IMR-90 (cell line): ENCODE data around the gene RAX2. TPM values are rescaled to one million over a fixed set of nuclear protein-coding genes. Genes with fewer than 3 reads are reported as not detected.

Experiments
- ATAC-seq: fragments of 200-7000 bp; cut with Tn5 transposase; 2 replicates; pipeline ENCODE4 v1.9.1; 2020; ENCODE audit warnings: low read depth, mild to moderate bottlenecking, moderate library complexity
- BruUV-seq: library from RNA; stranded (reverse); fragments of 400-500 nt; replicated peaks from 2 replicates; lab custom pipeline; 2021; lab: Mats Ljungman, UMichigan
- CTCF ChIA-PET: fragments of 300-600 bp; formaldehyde crosslinking; extraction: SDS; loops from one replicate; lab custom pipeline; 2021; ENCODE audit warnings: antibody characterized with exemption; lab: Yijun Ruan, JAX
- POLR2A ChIA-PET: fragments of 300-600 bp; sonication (Branson Sonifier 250); formaldehyde crosslinking; loops from one replicate; lab custom pipeline; 2022; ENCODE audit warnings: antibody characterized with exemption; ENCODE audit not compliant: unreplicated experiment; lab: Charles Lee
- DNase-seq: peaks from one replicate; pipeline ENCODE4 v3.0.0; 2013
- H2AFZ ChIP-seq: replicated peaks from 2 replicates; pipeline ENCODE3; 2013; ENCODE audit warnings: low read length, mild to moderate bottlenecking; ENCODE audit not compliant: poor library complexity
- H2AK5ac ChIP-seq: 2 replicates; pipeline ENCODE4 v1.6.1; 2013; ENCODE audit warnings: low read depth, low read length, inconsistent platforms
- H2AK9ac ChIP-seq: replicated peaks from 2 replicates; pipeline ENCODE3; 2013; ENCODE audit warnings: mild to moderate bottlenecking, low read depth, low read length, moderate library complexity; ENCODE audit not compliant: poor library complexity
- H2BK120ac ChIP-seq: 2 replicates; pipeline ENCODE4 v1.6.1; 2013; ENCODE audit warnings: low read depth, low read length, inconsistent platforms
- H2BK15ac ChIP-seq: 3 replicates; pipeline ENCODE4 v1.6.1; 2013; ENCODE audit warnings: low read depth, low read length, inconsistent platforms
- H2BK20ac ChIP-seq: 2 replicates; pipeline ENCODE4 v1.6.1; 2013; ENCODE audit warnings: low read depth, mild to moderate bottlenecking, inconsistent platforms, low read length, moderate library complexity
- H2BK5ac ChIP-seq: 2 replicates; pipeline ENCODE4 v1.6.1; 2013; ENCODE audit warnings: mild to moderate bottlenecking, low read depth, low read length, inconsistent platforms; ENCODE audit not compliant: poor library complexity, severe bottlenecking
- H3K14ac ChIP-seq: replicated peaks from 2 replicates; pipeline ENCODE4 v1.6.1; 2013; ENCODE audit warnings: low read depth, low read length, inconsistent platforms
- H3K18ac ChIP-seq: 2 replicates; pipeline ENCODE4 v1.6.1; 2013; ENCODE audit warnings: low read depth, low read length, control low read depth
- H3K23ac ChIP-seq: 2 replicates; pipeline ENCODE4 v1.6.1; 2013; ENCODE audit warnings: low read depth, low read length, inconsistent platforms
- H3K27ac ChIP-seq: 2 replicates; pipeline ENCODE4 v1.5.1; 2013; ENCODE audit warnings: mild to moderate bottlenecking, control low read depth, low read length; ENCODE audit not compliant: insufficient read depth
- H3K27me3 ChIP-seq: 2 replicates; pipeline ENCODE4 v1.6.1; 2013; ENCODE audit warnings: low read length; ENCODE audit not compliant: control insufficient read depth, insufficient read depth
- H3K36me3 ChIP-seq: 2 replicates; pipeline ENCODE4 v1.6.1; 2013; ENCODE audit warnings: low read length, mixed read lengths; ENCODE audit not compliant: control insufficient read depth, insufficient read depth
- H3K4ac ChIP-seq: 2 replicates; pipeline ENCODE4 v1.6.1; 2013; ENCODE audit warnings: low read depth, low read length, inconsistent platforms
- H3K4me1 ChIP-seq: 2 replicates; pipeline ENCODE4 v1.6.1; 2013; ENCODE audit warnings: low read length, mixed read lengths; ENCODE audit not compliant: control insufficient read depth, insufficient read depth
- H3K4me2 ChIP-seq: 2 replicates; pipeline ENCODE4 v1.6.1; 2013; ENCODE audit warnings: low read depth, mild to moderate bottlenecking, control low read depth, low read length, moderate library complexity
- H3K4me3 ChIP-seq: 2 replicates; pipeline ENCODE4 v1.5.1; 2013; ENCODE audit warnings: low read depth, mild to moderate bottlenecking, control low read depth, low read length, moderate library complexity; ENCODE audit not compliant: insufficient read depth
- H3K56ac ChIP-seq: 2 replicates; pipeline ENCODE4 v1.6.1; 2013; ENCODE audit warnings: low read length, inconsistent platforms; ENCODE audit not compliant: insufficient read depth; ENCODE audit errors: extremely low read depth
- H3K79me1 ChIP-seq, 2 experiments: 2 replicates each; pipeline ENCODE4 v1.6.1; 2013; ENCODE audit warnings: low read length in 2 of 2, inconsistent platforms in 1 of 2, low read depth in 1 of 2
- H3K9ac ChIP-seq: 2 replicates; pipeline ENCODE4 v1.6.1; 2013; ENCODE audit warnings: low read depth, low read length, control low read depth
- H3K9me1 ChIP-seq: 2 replicates; pipeline ENCODE4 v1.6.1; 2013; ENCODE audit warnings: low read length, inconsistent platforms; ENCODE audit not compliant: insufficient read depth
- H3K9me3 ChIP-seq: 2 replicates; pipeline ENCODE4 v1.6.1; 2013; ENCODE audit warnings: low read length; ENCODE audit not compliant: control insufficient read depth, insufficient read depth
- H4K20me1 ChIP-seq: 2 replicates; pipeline ENCODE4 v1.6.1; 2013; ENCODE audit warnings: low read length, inconsistent platforms; ENCODE audit not compliant: insufficient read depth
- H4K5ac ChIP-seq: 2 replicates; pipeline ENCODE4 v1.6.1; 2013; ENCODE audit warnings: mild to moderate bottlenecking, low read depth, low read length, control low read depth
- H4K8ac ChIP-seq, 2 experiments: 2 replicates each; pipeline ENCODE4 v1.6.1; 2013; ENCODE audit warnings: low read depth in 2 of 2, low read length in 2 of 2, control low read depth in 1 of 2, inconsistent platforms in 1 of 2
- H4K91ac ChIP-seq: 2 replicates; pipeline ENCODE4 v1.6.1; 2013; ENCODE audit warnings: low read depth, low read length, inconsistent platforms; ENCODE audit not compliant: insufficient read depth
- BHLHE40 ChIP-seq: fragments of 150-350 bp; IDR thresholded peaks from 2 replicates; pipeline ENCODE4 v1.6.1; 2016; ENCODE audit warnings: mild to moderate bottlenecking, low read depth, low read length
- CHD1 ChIP-seq: IDR thresholded peaks from 2 replicates; pipeline ENCODE4 v1.6.1; 2012; ENCODE audit warnings: low read depth, low read length, improper control_type of control experiment
- FOS ChIP-seq: fragments of 150-350 bp; IDR thresholded peaks from 2 replicates; pipeline ENCODE4 v1.6.1; 2016; ENCODE audit warnings: low read depth, low read length
- MAFK ChIP-seq: IDR thresholded peaks from 2 replicates; pipeline ENCODE4 v1.6.1; 2012; ENCODE audit warnings: low read depth, low read length, improper control_type of control experiment
- MAZ ChIP-seq: IDR thresholded peaks from 2 replicates; pipeline ENCODE4 v1.6.1; 2012; ENCODE audit warnings: low read depth, mild to moderate bottlenecking, low read length, improper control_type of control experiment, moderate library complexity, borderline replicate concordance
- NFE2L2 ChIP-seq: fragments of 150-350 bp; IDR thresholded peaks from 2 replicates; pipeline ENCODE4 v1.6.1; 2016; ENCODE audit warnings: low read depth, mild to moderate bottlenecking, low read length
- POLR2A ChIP-seq: IDR thresholded peaks from 2 replicates; pipeline ENCODE4 v1.6.1; 2012; ENCODE audit warnings: mild to moderate bottlenecking, low read depth, low read length
- RCOR1 ChIP-seq: IDR thresholded peaks from 2 replicates; pipeline ENCODE4 v1.6.1; 2012; ENCODE audit warnings: mild to moderate bottlenecking, low read length, improper control_type of control experiment; ENCODE audit not compliant: insufficient replicate concordance
- RFX5 ChIP-seq: IDR thresholded peaks from 2 replicates; pipeline ENCODE4 v1.8.0; 2012; ENCODE audit warnings: low read depth, mild to moderate bottlenecking, low read length, moderate library complexity
- SMC3 ChIP-seq: fragments of 150-350 bp; IDR thresholded peaks from 2 replicates; pipeline ENCODE4 v1.6.1; 2016; ENCODE audit warnings: low read depth, mild to moderate bottlenecking, antibody characterized with exemption, low read length, moderate library complexity
- USF2 ChIP-seq: fragments of 150-350 bp; IDR thresholded peaks from 2 replicates; pipeline ENCODE4 v1.6.1; 2017; ENCODE audit warnings: mild to moderate bottlenecking, antibody characterized with exemption, low read length, low read depth
- WGBS, 2 experiments: methylation state at CpG; one replicate each; pipeline versions ENCODE4 v1.1.5 to v1.1.7; 2013; ENCODE audit warnings: missing lambda C conversion rate in 2 of 2; ENCODE audit not compliant: insufficient read length in 1 of 2; ENCODE audit errors: extremely low coverage in 2 of 2; 5-methylcytosine and 5-hydroxymethylcytosine counted together
- dilution Hi-C: fragments of 300-500 bp; cut with HindIII; formaldehyde crosslinking; loops from one replicate; pipeline ENCODE4 v1.14.3; 2018; ENCODE audit warnings: low sequenced_read_pairs; ENCODE audit not compliant: unreplicated experiment
- in situ Hi-C: fragments of 300-500 bp; cut with MboI; formaldehyde crosslinking; loops from 3 replicates; pipeline ENCODE4 v1.14.3; 2019; ENCODE audit warnings: low sequenced_read_pairs, inconsistent platforms, mixed read lengths
- intact Hi-C: fragments of 100-400 bp; cut with micrococcal nuclease; formaldehyde crosslinking; loops from 2 replicates; pipeline ENCODE4 v1.10.0; 2022
- polyA plus RNA-seq, 3 experiments: library from polyadenylated mRNA; depleted of rRNA; stranded (reverse); fragments of >200 nt; gene quantifications; 2 replicates each; pipeline ENCODE4 v1.2.3, GENCODE V29; 2012; ENCODE audit warnings: low replicate concordance in 1 of 3
- total RNA-seq: library from RNA; depleted of rRNA; stranded (reverse); fragments of >200 nt; gene quantifications from 2 replicates; pipeline ENCODE4 v1.2.3, GENCODE V29; 2012
- TF ChIP-seq, protein P1 (sequence below): fragments of 150-350 bp; IDR thresholded peaks from 2 replicates; pipeline ENCODE4 v1.6.1; 2016; ENCODE audit warnings: low read depth, mild to moderate bottlenecking, low read length, moderate library complexity, borderline replicate concordance

The RAX2 gene
- total and polyA plus RNA-seq, 2 of the 4 experiments (the other 2 are of a cell fraction): not detected

- Histone ChIP-seq H2BK5ac (no peak overlapping the region), H3K56ac (no peak overlapping the region), H3K27ac (no peak overlapping the region), H3K79me1 (no peaks in the 10 kb centered on the region), H4K20me1 (no peaks in the 10 kb centered on the region), H4K91ac (no peak overlapping the region), H2BK15ac (no peak overlapping the region), H2AK5ac (no peak overlapping the region), H3K4me1 (no peaks in the 10 kb centered on the region), H3K14ac (no peak overlapping the region), H4K8ac (no peak overlapping the region), H3K4me2 (no peak overlapping the region), H3K9me1 (no peaks in the 10 kb centered on the region), H3K27me3 (peaks cover 16% of the 10 kb centered on the region), H2BK20ac (no peak overlapping the region), H3K4ac (no peak overlapping the region), H3K9ac (no peak overlapping the region), H3K23ac (no peak overlapping the region), H2AK9ac (no peak overlapping the region), H3K4me3 (no peak overlapping the region), H3K36me3 (no peaks in the 10 kb centered on the region), H2AFZ (no peak overlapping the region), H3K18ac (no peak overlapping the region), H2BK120ac (no peak overlapping the region), H3K9me3 (peaks cover 7% of the 10 kb centered on the region), H4K5ac (no peak overlapping the region)
- POLR2A ChIA-PET: no interaction called here
- no TSS peak for BruUV-seq
- WGBS, 2 experiments: no CpG with 5 or more reads among the region's 2 CpGs
- dilution Hi-C loops: no loop called here
- CTCF ChIA-PET: no interaction called here
- in situ Hi-C loops: no loop called here
- no peak for TF ChIP-seq POLR2A
- TF ChIP-seq USF2: no peak
- no peak for TF ChIP-seq SMC3
- TF ChIP-seq RCOR1: no peak
- no peak for TF ChIP-seq FOS
- no peak for TF ChIP-seq MAFK
- TF ChIP-seq CHD1: no peak
- no peak for TF ChIP-seq NFE2L2
- no peak for TF ChIP-seq BHLHE40
- no peak for TF ChIP-seq MAZ
- no peak for TF ChIP-seq RFX5
- TF ChIP-seq, protein P1, sequence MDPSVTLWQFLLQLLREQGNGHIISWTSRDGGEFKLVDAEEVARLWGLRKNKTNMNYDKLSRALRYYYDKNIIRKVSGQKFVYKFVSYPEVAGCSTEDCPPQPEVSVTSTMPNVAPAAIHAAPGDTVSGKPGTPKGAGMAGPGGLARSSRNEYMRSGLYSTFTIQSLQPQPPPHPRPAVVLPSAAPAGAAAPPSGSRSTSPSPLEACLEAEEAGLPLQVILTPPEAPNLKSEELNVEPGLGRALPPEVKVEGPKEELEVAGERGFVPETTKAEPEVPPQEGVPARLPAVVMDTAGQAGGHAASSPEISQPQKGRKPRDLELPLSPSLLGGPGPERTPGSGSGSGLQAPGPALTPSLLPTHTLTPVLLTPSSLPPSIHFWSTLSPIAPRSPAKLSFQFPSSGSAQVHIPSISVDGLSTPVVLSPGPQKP: no peak
- ATAC-seq (no peak), DNase-seq (no peak)
- intact Hi-C loops: no loop called here
Observed at GRCh38 chr19:3796358-3796757, 24.3 kb upstream of the RAX2 start.
